Activated CD8-positive, alpha-beta memory T cell treated with anti-CD3 and anti-CD28 coated beads for 36 hours (primary cell): ENCODE data around the gene CCDC183. TPM values are rescaled to one million over a fixed set of nuclear protein-coding genes. Genes with fewer than 3 reads are reported as not detected.

Source experiments
- CTCF ChIA-PET: fragments of 350-600 bp; sonication (Branson Sonifier 250); formaldehyde crosslinking; loops from one replicate; lab custom pipeline; 2021; ENCODE audit warnings: antibody characterized with exemption; lab: Charles Lee
- POLR2A ChIA-PET: fragments of 350-600 bp; sonication (Branson Sonifier 250); formaldehyde crosslinking; loops from one replicate; lab custom pipeline; 2021; ENCODE audit warnings: antibody characterized with exemption; lab: Charles Lee
- total RNA-seq, 2 experiments: library from RNA; stranded (reverse); gene quantifications; one replicate each; pipeline ENCODE4 v1.2.3, GENCODE V29; 2021

Gene CCDC183
- total RNA-seq, 2 experiments from 2014 or later = 0.46 TPM; not detected in 1

DNA sequence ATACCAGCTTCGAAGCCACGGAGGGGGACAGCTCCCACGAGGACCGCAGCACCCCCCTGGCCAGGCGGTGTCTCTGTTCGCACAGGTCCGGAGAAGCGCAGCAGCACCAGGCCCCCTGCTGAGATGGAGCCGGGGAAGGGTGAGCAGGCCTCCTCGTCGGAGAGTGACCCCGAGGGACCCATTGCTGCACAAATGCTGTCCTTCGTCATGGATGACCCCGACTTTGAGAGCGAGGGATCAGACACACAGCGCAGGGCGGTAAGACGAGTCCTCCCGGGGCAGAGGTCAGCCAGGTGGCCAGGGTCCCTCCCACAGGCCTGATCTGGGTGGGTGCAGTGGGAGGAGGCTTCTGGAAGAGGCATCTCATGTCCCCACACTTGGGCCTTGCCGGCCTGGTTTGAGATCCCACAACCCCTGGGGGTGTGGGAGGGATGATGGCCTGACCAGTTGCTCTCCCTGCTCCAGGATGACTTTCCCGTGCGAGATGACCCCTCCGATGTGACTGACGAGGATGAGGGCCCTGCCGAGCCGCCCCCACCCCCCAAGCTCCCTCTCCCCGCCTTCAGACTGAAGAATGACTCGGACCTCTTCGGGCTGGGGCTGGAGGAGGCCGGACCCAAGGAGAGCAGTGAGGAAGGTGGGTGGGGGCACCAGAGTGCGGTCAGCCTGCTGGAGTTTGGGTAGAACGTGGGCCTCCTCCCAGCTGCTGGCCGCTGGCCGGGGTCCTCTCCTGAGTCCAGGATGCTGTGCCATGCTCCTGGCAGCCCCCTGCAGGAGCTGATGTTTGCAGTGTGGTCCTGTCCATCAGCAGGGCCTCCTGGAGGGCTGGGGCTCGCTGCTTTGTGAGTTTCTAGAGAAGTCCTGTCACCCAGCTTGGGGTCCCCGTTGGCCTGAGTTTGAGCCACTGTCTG is 43.3 kb downstream of the CCDC183 start:
- ChIA-PET CTCF (interaction anchor here (0.9 kb wide), 1 partner anchor 15 kb away, joined by 3 read pairs; no protein-coding TSS in a partner anchor), POLR2A (no interaction called here)

DNA sequence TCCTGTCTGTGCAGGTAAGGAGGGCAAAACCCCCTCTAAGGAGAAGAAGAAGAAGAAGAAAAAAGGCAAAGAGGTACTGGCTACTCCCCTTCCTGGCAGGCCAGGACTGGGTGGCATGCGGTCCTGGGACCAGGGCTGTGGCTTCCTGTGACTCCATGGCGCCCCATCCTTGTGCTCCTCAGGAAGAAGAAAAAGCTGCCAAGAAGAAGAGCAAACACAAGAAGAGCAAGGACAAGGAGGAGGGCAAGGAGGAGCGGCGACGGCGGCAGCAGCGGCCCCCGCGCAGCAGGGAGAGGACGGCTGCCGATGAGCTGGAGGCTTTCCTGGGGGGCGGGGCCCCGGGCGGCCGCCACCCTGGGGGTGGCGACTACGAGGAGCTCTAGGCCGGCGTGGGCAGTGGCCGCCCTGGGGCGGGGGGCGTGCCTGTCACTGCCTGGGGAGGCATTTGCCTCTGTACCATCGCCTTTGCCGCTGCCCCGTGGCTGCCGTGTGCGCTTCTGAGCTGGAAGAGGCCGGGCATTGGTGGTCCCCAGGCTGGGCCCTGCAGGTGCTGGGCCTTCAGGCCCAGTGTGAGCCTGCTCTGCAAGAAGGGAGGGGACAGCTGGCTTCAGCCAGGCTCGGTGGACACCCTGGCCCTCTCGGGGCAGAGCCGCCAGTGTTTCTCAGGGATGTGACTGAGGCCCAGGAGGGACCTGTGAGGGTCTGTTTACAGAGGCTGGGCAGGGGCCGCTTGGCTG is 44.2 kb downstream of the CCDC183 start:
- CTCF ChIA-PET = interaction anchor here (0.6 to 0.7 kb wide), 2 partner anchors 227 to 229 kb away, joined by 3 to 4 read pairs; no protein-coding TSS in a partner anchor

DNA sequence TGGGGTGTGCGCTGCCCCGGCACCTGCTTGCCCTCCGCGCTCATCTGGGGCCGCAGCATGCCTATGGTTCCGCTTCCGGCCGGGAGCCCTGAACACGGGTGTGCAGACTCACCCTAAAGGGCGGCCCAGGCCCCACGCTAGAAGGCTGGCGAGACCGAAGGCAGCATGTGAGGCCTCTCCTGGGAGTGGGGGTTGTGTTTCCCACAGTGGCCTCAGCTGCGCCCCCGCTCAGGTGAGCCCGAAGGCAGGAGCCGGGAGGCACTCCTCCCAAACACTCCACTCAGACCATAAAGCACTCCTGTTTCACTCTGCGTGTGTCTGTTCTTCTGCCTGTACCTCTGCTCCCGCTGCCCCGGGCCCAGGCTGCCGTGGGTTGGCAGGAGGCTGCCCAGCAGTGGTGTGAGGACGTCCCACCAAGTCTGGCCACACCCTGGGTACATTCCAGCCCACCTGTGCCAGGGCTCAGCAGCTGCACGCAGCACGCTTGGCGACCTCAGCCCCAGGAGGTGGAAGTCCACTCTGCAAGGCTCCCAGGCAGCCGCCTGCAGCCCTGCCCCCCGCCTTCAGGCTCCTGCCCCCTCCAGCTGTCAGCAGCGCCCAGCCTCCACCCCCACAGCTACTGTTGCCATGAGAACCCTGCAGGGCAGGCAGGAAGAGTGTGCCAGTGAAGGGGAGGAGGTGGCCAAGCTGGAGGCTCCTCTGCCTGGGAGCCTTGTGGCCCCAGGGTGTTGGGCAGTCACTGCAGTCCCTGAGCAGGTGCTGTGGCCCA is 44.9 kb downstream of the CCDC183 start:
- POLR2A ChIA-PET = no interaction called here
- CTCF ChIA-PET = interaction anchor here (0.6 to 3.6 kb wide), 6 partner anchors 10 to 228 kb away, joined by 3 to 21 read pairs (median 4); no protein-coding TSS in a partner anchor

More for the DNA sequence above, 44.2 kb downstream of the CCDC183 start:
- POLR2A ChIA-PET = no interaction called here

- ChIA-PET POLR2A (interaction anchor here (0.8 to 1.5 kb wide), 2 partner anchors 60 to 193 kb away, joined by 5 read pairs; no protein-coding TSS in a partner anchor), CTCF (interaction anchor here (0.7 to 3.6 kb wide), 24 partner anchors 10 to 193 kb away, joined by 3 to 21 read pairs (median 4); partner anchors contain the start of genes C8G, FUT7, PAXX and RABL6)
Measured at GRCh38 chr9:136841646-136842379, 45.7 kb downstream of the CCDC183 start.

- ChIA-PET POLR2A (interaction anchor here (0.8 to 1.5 kb wide), 3 partner anchors 60 to 287 kb away, joined by 3 to 5 read pairs (median 5); no protein-coding TSS in a partner anchor), CTCF (interaction anchor here (0.6 to 3.6 kb wide), 30 partner anchors 9 to 192 kb away, joined by 3 to 21 read pairs (median 4); partner anchors contain the start of genes C8G, FUT7, PAXX and RABL6)
Measured at GRCh38 chr9:136842380-136842948, 46.3 kb downstream of the CCDC183 start, which contains the start of gene AJM1. Gene AJM1, plus strand, starts transcription at chr9:136842478. Its CDS starts 1,937 bp downstream, at chr9:136844415.

GRCh38 chr9:136843159-136843800 is 47.1 kb downstream of the CCDC183 start:
- POLR2A ChIA-PET = interaction anchor here (0.9 to 1.5 kb wide), 2 partner anchors 59 to 286 kb away, joined by 3 to 5 read pairs; no protein-coding TSS in a partner anchor

DNA sequence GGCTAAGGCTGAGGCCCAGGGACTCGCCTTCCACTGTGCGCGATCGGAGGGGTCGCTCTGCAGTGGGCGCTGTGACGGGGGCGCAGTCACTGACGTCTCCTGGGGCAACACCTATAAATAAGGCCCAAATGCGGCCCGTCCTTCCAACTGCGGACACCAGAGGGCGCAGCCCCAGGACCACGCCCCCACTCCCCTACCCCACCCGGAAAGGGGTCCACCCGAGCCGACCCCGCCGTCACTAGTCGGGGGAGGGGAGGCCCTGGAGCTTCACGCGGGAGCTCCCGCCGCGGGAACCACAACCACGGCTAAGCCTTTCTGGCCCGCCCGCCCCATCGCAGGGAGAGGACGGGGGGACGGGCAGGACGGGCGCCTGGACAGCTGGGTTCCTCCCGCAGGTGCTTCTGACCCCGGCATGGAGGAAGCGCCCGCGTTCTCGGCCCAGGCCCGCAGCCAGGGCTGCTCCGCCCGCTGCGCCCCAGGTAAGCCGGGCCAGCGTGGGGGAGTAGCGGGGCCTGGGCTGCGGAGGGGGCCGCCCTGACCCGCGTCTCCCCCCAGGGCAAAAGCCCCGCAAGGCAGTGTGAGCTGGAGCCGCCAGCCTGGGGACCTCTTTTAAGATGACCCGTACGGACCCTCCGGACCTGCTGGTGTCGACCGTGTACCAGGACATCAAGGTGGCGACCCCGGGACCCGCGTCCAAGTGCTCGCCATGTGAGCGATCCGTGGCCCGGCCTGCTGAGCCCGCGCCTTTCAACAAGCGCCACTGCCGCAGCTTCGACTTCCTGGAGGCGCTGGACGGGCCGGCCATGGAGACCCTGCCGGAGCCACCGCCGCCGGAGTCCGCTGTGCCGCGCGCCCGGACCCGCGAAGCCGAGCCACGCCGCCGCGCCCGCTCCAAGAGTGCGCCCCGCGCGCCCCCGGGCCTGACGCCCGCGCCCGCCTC is 47.9 kb downstream of the CCDC183 start:
- POLR2A ChIA-PET = interaction anchor here (0.9 kb wide), 1 partner anchor 34 kb away, joined by 3 read pairs; no protein-coding TSS in a partner anchor
- CTCF ChIA-PET = interaction anchor here (0.7 to 4.3 kb wide), 12 partner anchors 16 to 191 kb away, joined by 3 to 21 read pairs (median 4); no protein-coding TSS in a partner anchor

More at GRCh38 chr9:136843159-136843800, 47.1 kb downstream of the CCDC183 start:
- CTCF ChIA-PET = interaction anchor here (0.7 to 4.3 kb wide), 21 partner anchors 13 to 192 kb away, joined by 3 to 21 read pairs (median 4); partner anchors contain the start of genes RABL6 and TRAF2

- POLR2A ChIA-PET = interaction anchor here (0.9 kb wide), 1 partner anchor 35 kb away, joined by 3 read pairs; no protein-coding TSS in a partner anchor
- CTCF ChIA-PET = interaction anchor here (1.1 to 4.3 kb wide), 4 partner anchors 16 to 150 kb away, joined by 3 to 18 read pairs (median 4); no protein-coding TSS in a partner anchor
Measured at GRCh38 chr9:136844761-136845464, 48.8 kb downstream of the CCDC183 start.

- POLR2A ChIA-PET = interaction anchor here (0.6 kb wide), 1 partner anchor 34 kb away, joined by 4 read pairs; no protein-coding TSS in a partner anchor
- CTCF ChIA-PET = interaction anchor here (1.0 to 4.3 kb wide), 2 partner anchors 11 to 36 kb away, joined by 3 to 18 read pairs; no protein-coding TSS in a partner anchor
Measured at GRCh38 chr9:136845465-136846260, 49.5 kb downstream of the CCDC183 start.

- POLR2A ChIA-PET = interaction anchor here (1.1 to 1.7 kb wide), 2 partner anchors 10 to 14 kb away, joined by 3 to 4 read pairs; no protein-coding TSS in a partner anchor
Measured at GRCh38 chr9:136846376-136847087, 50.4 kb downstream of the CCDC183 start.

GRCh38 chr9:136847088-136847825 is 51.1 kb downstream of the CCDC183 start:
- CTCF ChIA-PET = interaction anchor here (1.0 to 4.3 kb wide), 4 partner anchors 24 to 188 kb away, joined by 3 to 18 read pairs (median 5); no protein-coding TSS in a partner anchor
- POLR2A ChIA-PET = interaction anchor here (1.1 to 1.7 kb wide), 3 partner anchors 9 to 15 kb away, joined by 3 to 6 read pairs (median 4); no protein-coding TSS in a partner anchor

More at GRCh38 chr9:136846376-136847087, 50.4 kb downstream of the CCDC183 start:
- CTCF ChIA-PET = interaction anchor here (1.0 to 4.3 kb wide), 3 partner anchors 10 to 55 kb away, joined by 3 to 18 read pairs (median 6); no protein-coding TSS in a partner anchor
